Smooth muscle cell (in vitro differentiated cells): ENCODE results near the gene MFAP3. TPM values are rescaled to one million over a fixed set of nuclear protein-coding genes. Genes with fewer than 3 reads are reported as not detected.

ENCODE experiments used
- DNase-seq: peaks from one replicate; lab custom pipeline; 2025; ENCODE audit not compliant: unreplicated experiment; lab: John Stamatoyannopoulos, UW
- H2AFZ ChIP-seq: fragments of 200-600 bp; sonication (generic); 2 replicates; pipeline ENCODE4 v1.6.0; 2016; ENCODE audit warnings: antibody characterized with exemption, low read depth, mild to moderate bottlenecking
- H3F3A ChIP-seq: fragments of 200-600 bp; sonication (generic); 2 replicates; pipeline ENCODE4 v1.6.0; 2017; ENCODE audit warnings: antibody characterized with exemption, low read depth
- H3K27ac ChIP-seq: fragments of 200-600 bp; sonication (generic); 2 replicates; pipeline ENCODE4 v1.5.1; 2016; ENCODE audit warnings: low read depth, mild to moderate bottlenecking
- H3K27me3 ChIP-seq: fragments of 200-600 bp; sonication (generic); 2 replicates; pipeline ENCODE4 v1.6.1; 2016; ENCODE audit warnings: low read depth, mild to moderate bottlenecking
- H3K36me3 ChIP-seq: fragments of 200-600 bp; sonication (generic); 2 replicates; pipeline ENCODE4 v1.5.1; 2016; ENCODE audit warnings: low read depth
- H3K4me1 ChIP-seq: fragments of 200-600 bp; sonication (generic); 2 replicates; pipeline ENCODE4 v1.5.1; 2016; ENCODE audit warnings: low read depth
- H3K4me2 ChIP-seq: fragments of 200-600 bp; sonication (generic); 2 replicates; pipeline ENCODE4 v1.6.0; 2016; ENCODE audit warnings: mild to moderate bottlenecking
- H3K4me3 ChIP-seq: fragments of 200-600 bp; sonication (generic); 2 replicates; pipeline ENCODE4 v1.5.1; 2016; ENCODE audit warnings: mild to moderate bottlenecking
- H3K79me2 ChIP-seq: fragments of 200-600 bp; sonication (generic); 2 replicates; pipeline ENCODE4 v1.6.0; 2016; ENCODE audit warnings: low read depth, mild to moderate bottlenecking
- H3K9ac ChIP-seq: fragments of 200-600 bp; sonication (generic); 2 replicates; pipeline ENCODE4 v1.6.0; 2016; ENCODE audit warnings: low read depth
- H3K9me3 ChIP-seq: fragments of 200-600 bp; sonication (generic); replicated peaks from 2 replicates; pipeline ENCODE4 v1.5.1; 2016; ENCODE audit warnings: low read depth
- H4K20me1 ChIP-seq: fragments of 200-600 bp; sonication (generic); 2 replicates; pipeline ENCODE4 v1.6.0; 2016; ENCODE audit warnings: low read depth
- WGBS: methylation state at CpG from one replicate; pipeline ENCODE4 v1.1.7; 2016; ENCODE audit warnings: low lambda C conversion rate; 5-methylcytosine and 5-hydroxymethylcytosine counted together
- polyA plus RNA-seq: library from polyadenylated mRNA; unstranded; fragments of >200 nt; fragmentation: Nextera tagmentation; extraction: Ambion mirVana; gene quantifications from 2 replicates; pipeline ENCODE4 v1.2.1, GENCODE V29; 2016
- total RNA-seq: library from RNA; depleted of rRNA; stranded (reverse); fragments of >200 nt; gene quantifications from 2 replicates; pipeline ENCODE4 v1.2.3, GENCODE V29; 2014
- TF ChIP-seq, protein P1 (sequence below): fragments of 200-600 bp; sonication (generic); IDR thresholded peaks from 2 replicates; pipeline ENCODE4 v1.5.1; 2017; ENCODE audit warnings: borderline replicate concordance, mild to moderate bottlenecking, antibody characterized with exemption; ENCODE audit not compliant: insufficient read depth, poor library complexity, severe bottlenecking

MFAP3 gene
- total RNA-seq: 76.0 and 96.5 TPM in 2 replicates
- 9.7 and 12.6 TPM in 2 replicates for polyA plus RNA-seq

DNA sequence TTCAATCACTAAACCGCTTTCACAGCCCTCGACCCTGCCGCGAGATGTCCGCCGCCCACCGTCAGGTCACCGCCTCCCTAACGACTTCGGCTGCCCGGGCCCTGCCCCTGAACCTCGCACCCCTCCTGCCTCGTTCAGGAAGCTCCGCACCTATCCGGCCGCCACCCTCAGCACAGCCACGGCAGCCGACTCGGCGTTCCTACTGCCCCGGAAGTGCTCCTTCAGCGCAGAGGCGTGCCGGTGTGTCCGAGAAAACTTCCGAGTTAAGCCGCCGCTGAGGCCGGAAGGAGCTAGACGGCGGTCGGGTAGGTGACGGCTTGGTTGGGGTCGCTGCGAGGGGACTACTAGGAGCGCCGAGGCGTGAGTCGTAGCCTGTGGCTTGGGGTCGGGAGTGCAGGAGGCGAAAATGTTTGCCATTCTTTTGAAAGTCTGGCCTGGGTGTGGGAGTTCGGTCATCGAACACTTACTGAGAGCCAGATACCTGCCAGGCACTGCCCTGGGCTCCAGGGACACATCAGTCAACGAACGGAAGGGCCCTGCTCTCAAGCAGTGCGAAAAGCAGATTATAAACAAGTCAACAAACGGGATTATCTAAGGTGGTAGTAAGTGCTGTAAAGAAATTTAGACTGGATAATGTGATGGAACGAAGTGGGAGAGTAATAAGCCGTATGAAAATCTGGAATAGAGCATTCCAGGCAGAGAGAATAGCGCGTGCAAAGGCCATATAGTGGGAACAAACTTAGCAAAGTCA, at the start of gene MFAP3, which contains the start of gene FAM114A2:
TSS of gene MFAP3 (plus strand) at position 261 of the 751 bp plus-strand sequence. CDS start 10,756 bp downstream, outside the sequence.
TSS of gene FAM114A2 (minus strand) at position 204 of the 751 bp plus-strand sequence. CDS start 3,957 bp downstream, outside the sequence.
- 1% methylated on average over 51 of the region's 51 CpGs for WGBS

DNA sequence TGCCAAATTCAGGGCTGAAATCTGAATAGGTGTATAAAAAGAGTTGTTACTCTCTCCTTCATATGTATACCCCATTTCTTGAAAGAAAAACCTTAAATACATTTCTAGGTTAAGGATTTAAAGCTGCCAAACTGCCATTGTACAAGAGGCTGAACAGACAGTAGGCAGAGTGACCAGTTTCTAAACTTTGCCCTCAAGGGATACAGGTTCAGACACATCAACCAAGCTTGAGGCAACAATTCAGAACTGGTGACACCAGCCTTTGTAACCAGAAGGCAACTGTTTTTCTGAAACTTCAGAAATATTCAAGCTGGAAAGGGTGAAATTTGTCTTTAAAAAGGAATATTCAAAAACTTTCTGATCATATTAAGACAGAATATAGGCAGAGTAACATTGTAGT, 47.6 kb upstream of the MFAP3 start:
- H3K4me3 ChIP-seq: no peak overlapping the region
- no peak for DNase-seq
- H2AFZ ChIP-seq: no peak overlapping the region
- TF ChIP-seq, protein P1, sequence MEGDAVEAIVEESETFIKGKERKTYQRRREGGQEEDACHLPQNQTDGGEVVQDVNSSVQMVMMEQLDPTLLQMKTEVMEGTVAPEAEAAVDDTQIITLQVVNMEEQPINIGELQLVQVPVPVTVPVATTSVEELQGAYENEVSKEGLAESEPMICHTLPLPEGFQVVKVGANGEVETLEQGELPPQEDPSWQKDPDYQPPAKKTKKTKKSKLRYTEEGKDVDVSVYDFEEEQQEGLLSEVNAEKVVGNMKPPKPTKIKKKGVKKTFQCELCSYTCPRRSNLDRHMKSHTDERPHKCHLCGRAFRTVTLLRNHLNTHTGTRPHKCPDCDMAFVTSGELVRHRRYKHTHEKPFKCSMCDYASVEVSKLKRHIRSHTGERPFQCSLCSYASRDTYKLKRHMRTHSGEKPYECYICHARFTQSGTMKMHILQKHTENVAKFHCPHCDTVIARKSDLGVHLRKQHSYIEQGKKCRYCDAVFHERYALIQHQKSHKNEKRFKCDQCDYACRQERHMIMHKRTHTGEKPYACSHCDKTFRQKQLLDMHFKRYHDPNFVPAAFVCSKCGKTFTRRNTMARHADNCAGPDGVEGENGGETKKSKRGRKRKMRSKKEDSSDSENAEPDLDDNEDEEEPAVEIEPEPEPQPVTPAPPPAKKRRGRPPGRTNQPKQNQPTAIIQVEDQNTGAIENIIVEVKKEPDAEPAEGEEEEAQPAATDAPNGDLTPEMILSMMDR: no peak
- H4K20me1 ChIP-seq: peaks cover 3% of the 10 kb centered on the region
- H3K27ac ChIP-seq: peak overlapping the region; percentile 46
- H3K9ac ChIP-seq: no peak overlapping the region
- no peaks in the 10 kb centered on the region for H3F3A ChIP-seq
- no peaks in the 10 kb centered on the region for H3K79me2 ChIP-seq
- peaks cover 11% of the 10 kb centered on the region for H3K36me3 ChIP-seq
- H3K9me3 ChIP-seq: no peaks in the 10 kb centered on the region
- no peaks in the 10 kb centered on the region for H3K27me3 ChIP-seq
- H3K4me2 ChIP-seq: no peak overlapping the region
- H3K4me1 ChIP-seq: no peaks in the 10 kb centered on the region

More for the DNA sequence above, at the start of gene MFAP3, which contains the start of gene FAM114A2:
- Histone ChIP-seq H3K4me1 (peaks cover 10% of the 10 kb centered on the region), H3K36me3 (no peaks in the 10 kb centered on the region), H3F3A (no peaks in the 10 kb centered on the region), H3K4me3 (peak within 1 kb of the TSS; percentile 78), H4K20me1 (peaks cover 11% of the 10 kb centered on the region), H3K9ac (peak within 1 kb of the TSS; percentile 79), H3K9me3 (no peaks in the 10 kb centered on the region), H3K27me3 (no peaks in the 10 kb centered on the region), H3K4me2 (peak within 1 kb of the TSS; percentile 96), H3K79me2 (peaks cover 49% of the 10 kb centered on the region), H2AFZ (peak within 1 kb of the TSS; percentile 93), H3K27ac (peak within 1 kb of the TSS; percentile 57)
- TF ChIP-seq, protein P1: no peak
- peak; percentile 32 for DNase-seq

DNA sequence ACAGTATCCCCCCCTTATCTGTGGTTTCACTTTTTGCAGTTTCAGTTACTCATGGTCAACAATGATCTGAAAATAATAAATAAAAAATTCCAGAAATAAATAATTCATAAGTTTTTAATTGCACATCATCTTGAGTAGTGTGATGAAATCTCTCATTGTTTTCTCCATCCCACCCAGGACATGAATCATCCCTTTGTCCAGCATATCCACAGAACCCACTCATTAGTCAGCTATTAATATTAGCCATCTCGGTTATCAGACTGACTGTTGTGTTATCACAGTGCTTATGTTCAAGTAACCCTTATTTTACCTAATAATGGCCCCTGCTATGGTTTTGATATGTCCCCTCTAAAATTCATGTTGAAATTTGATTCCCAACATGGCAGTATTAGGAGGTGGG, 40.8 kb upstream of the MFAP3 start:
- Histone ChIP-seq H3K27me3 (no peaks in the 10 kb centered on the region), H3K9ac (no peak overlapping the region), H3K9me3 (no peaks in the 10 kb centered on the region), H3K4me1 (no peaks in the 10 kb centered on the region), H3K4me3 (no peak overlapping the region), H3K79me2 (no peaks in the 10 kb centered on the region), H3K27ac (no peak overlapping the region), H4K20me1 (peaks cover 3% of the 10 kb centered on the region), H3K36me3 (peaks cover 18% of the 10 kb centered on the region), H3K4me2 (no peak overlapping the region), H2AFZ (no peak overlapping the region), H3F3A (no peaks in the 10 kb centered on the region)
- 89% methylated on average over 1 of the region's 1 CpG for WGBS
- TF ChIP-seq, protein P1: no peak
- DNase-seq: no peak

DNA sequence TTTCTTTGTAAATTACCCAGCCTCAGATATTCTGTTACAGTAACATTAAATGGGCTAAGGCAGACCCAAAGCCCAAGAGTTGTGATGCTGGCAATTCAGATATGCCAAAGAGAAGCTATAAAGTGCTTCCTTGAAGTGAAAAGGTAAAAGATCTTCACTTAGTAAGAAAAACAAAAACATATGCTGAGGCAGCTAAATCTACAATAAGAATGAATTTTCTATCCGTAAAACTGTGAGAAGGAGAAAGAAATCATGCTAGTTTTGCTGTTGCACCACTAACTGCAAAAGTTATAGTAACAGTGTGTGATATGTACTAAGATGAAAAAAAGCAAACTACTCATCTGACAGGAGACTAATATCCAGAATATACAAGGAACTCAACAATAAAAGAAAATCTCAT, 40.0 kb upstream of the MFAP3 start:
- H3K9me3 ChIP-seq: no peaks in the 10 kb centered on the region
- no peak overlapping the region for H3K4me2 ChIP-seq
- no peaks in the 10 kb centered on the region for H3K79me2 ChIP-seq
- H3K27me3 ChIP-seq: no peaks in the 10 kb centered on the region
- DNase-seq: no peak
- no peaks in the 10 kb centered on the region for H3F3A ChIP-seq
- H2AFZ ChIP-seq: no peak overlapping the region
- no peak overlapping the region for H3K27ac ChIP-seq
- no peak overlapping the region for H3K9ac ChIP-seq
- TF ChIP-seq, protein P1: no peak
- no peaks in the 10 kb centered on the region for H3K4me1 ChIP-seq
- no peak overlapping the region for H3K4me3 ChIP-seq
- peaks cover 3% of the 10 kb centered on the region for H4K20me1 ChIP-seq
- WGBS: 91% methylated on average over 1 of the region's 1 CpG
- H3K36me3 ChIP-seq: peaks cover 18% of the 10 kb centered on the region
